ENCODE measurements around the gene SELENOF. TPM values are rescaled to one million over a fixed set of nuclear protein-coding genes. Genes with fewer than 3 reads are reported as not detected.

The SELENOF gene
- total and polyA plus RNA-seq, 2 of the 13 experiments (the other 11 are each of a cell fraction or from before 2014, with no cell fraction given) = 133 to 163 TPM

- TF ChIP-seq ZNF883 (CRISPR knock-in tag; IDR thresholded peaks at IDR 0.05; ENCODE audit: not compliant biosample characterization) = no peak
- TF ChIP-seq BCLAF1 (IDR thresholded peaks at IDR 0.05) = no peak
- TF ChIP-seq SNRNP70 (IDR thresholded peaks at IDR 0.05; ENCODE audit: low read depth, low read length) = no peak
- no peak for TF ChIP-seq MAFG (CRISPR knock-in tag; IDR thresholded peaks at IDR 0.05)
- TF ChIP-seq ZNF280B (CRISPR knock-in tag; IDR thresholded peaks at IDR 0.05; ENCODE audit: borderline replicate concordance) = no peak
- TF ChIP-seq RFX3 (CRISPR knock-in tag; IDR thresholded peaks at IDR 0.05) = no peak
- no peak for TF ChIP-seq KLF16 (CRISPR knock-in tag; IDR thresholded peaks at IDR 0.05)
- TF ChIP-seq ZSCAN21 (CRISPR knock-in tag; IDR thresholded peaks at IDR 0.05; ENCODE audit: borderline replicate concordance) = no peak
- TF ChIP-seq NR2F6 (IDR thresholded peaks at IDR 0.05) = no peak
- TF ChIP-seq NR2F6 (CRISPR knock-in tag; IDR thresholded peaks at IDR 0.05) = no peak
These were observed 25.5 kb upstream of the SELENOF start (continued) for GRCh38 chr1:86939406-86939805.

GRCh38 chr1:86938855-86939254 is 24.9 kb upstream of the SELENOF start:
- no peak overlapping the region for H3K27ac ChIP-seq (ENCODE audit: extremely low read length, insufficient read depth, low read length)
- H3K9ac ChIP-seq (ENCODE audit: insufficient read depth, low read depth, low read length) = no peak overlapping the region
- WGBS (ENCODE audit: low lambda C conversion rate) = 97% methylated on average over 2 of the region's 2 CpGs
- DNase-seq (ENCODE audit: low spot score) = no peak
- H3K27me3 ChIP-seq (ENCODE audit: control insufficient read depth in 1 of 2, insufficient read depth in 2 of 2, low read length in 2 of 2) = no peaks in the 10 kb centered on the region
- no peaks in the 10 kb centered on the region for H3K9me3 ChIP-seq (ENCODE audit: low read length)
- CTCF ChIA-PET (ENCODE audit: low intra/inter-chr PET ratio, low total read pairs) = no interaction called here
- no peak overlapping the region for H3K4me3 ChIP-seq (replicated peaks in 1 of 3; ENCODE audit: insufficient read depth in 1 of 3, low read depth in 2 of 3, low read length in 3 of 3)
- no peaks in the 10 kb centered on the region for H3K36me3 ChIP-seq (replicated peaks in 1 of 2; ENCODE audit: control insufficient read depth in 1 of 2, insufficient read depth in 2 of 2, low read length in 2 of 2)
- no peak for FAIRE-seq
- 0 out of 2 replicates have a peak, but pooled peaks cover 2% of the 10 kb centered on the region for H4K20me1 ChIP-seq (ENCODE audit: insufficient read depth, low read length)
- POLR2A ChIA-PET = interaction anchor here (1.2 to 1.3 kb wide), 2 partner anchors 23 to 25 kb away, joined by 3 to 4 read pairs; partner anchors contain the start of genes HS2ST1 and SELENOF
- peaks cover 98% of the 10 kb centered on the region for H3K79me2 ChIP-seq (ENCODE audit: insufficient read depth, low read length)
- TF ChIP-seq PBX2 (CRISPR knock-in tag; IDR thresholded peaks at IDR 0.05) (no peak), ZNF879 (CRISPR knock-in tag; IDR thresholded peaks at IDR 0.05) (no peak)
- in situ Hi-C loops (cut with HindIII; ENCODE audit: extremely low pct_ligation_motif_present, low pct_unique_long_range_greater_than_20kb) = no loop called here
- H3K4me2 ChIP-seq (ENCODE audit: low read depth, low read length) = no peak overlapping the region
- ATAC-seq = no peak
- H2AFZ ChIP-seq (ENCODE audit: low read length) = no peak overlapping the region
- intact Hi-C loops (cut with micrococcal nuclease; ENCODE audit: unreplicated experiment) = no loop called here
- H3K4me1 ChIP-seq (ENCODE audit: insufficient read depth, low read length) = peaks cover 40% of the 10 kb centered on the region
- no TSS peak for BruUV-seq (replicated peaks)
